A549 (cell line): ENCODE results near the gene VWA5B1.

Experiments used
- CHD4 ChIP-seq: fragments of 200-600 bp; sonication (generic); IDR thresholded peaks from 2 replicates; pipeline ENCODE4 v1.6.1; 2016; ENCODE audit warnings: antibody characterized with exemption, mild to moderate bottlenecking, borderline replicate concordance
- EP300 ChIP-seq, 2 experiments: fragments of >200 bp; sonication (Bioruptor Twin); formaldehyde crosslinking; IDR thresholded peaks; 2 replicates in 1 of 2; 3 replicates in 1 of 2; pipeline ENCODE4 v1.6.1; 2016 to 2017
- FOSL2 ChIP-seq, 2 experiments: fragments of 450-650 bp in 1 of 2; fragments of >200 bp in 1 of 2; sonication (Bioruptor Twin) in 1 of 2; formaldehyde crosslinking; IDR thresholded peaks; 2 replicates each; pipeline versions ENCODE4 v1.5.0 to v1.6.1; 2016 to 2020; ENCODE audit warnings: mild to moderate bottlenecking in 1 of 2, moderate library complexity in 1 of 2
- HOXA7 ChIP-seq: fragments of 250-450 bp; sonication (Bioruptor Pico); IDR thresholded peaks from 2 replicates; pipeline ENCODE4 v1.5.0; 2020; ENCODE audit warnings: mild to moderate bottlenecking, moderate library complexity
- JUN ChIP-seq, 2 experiments: fragments of >200 bp; sonication (Bioruptor Twin); formaldehyde crosslinking; IDR thresholded peaks; 2 replicates in 1 of 2; 3 replicates in 1 of 2; pipeline ENCODE4 v1.6.1; 2016 to 2017
- KDM1A ChIP-seq: fragments of 200-600 bp; sonication (generic); IDR thresholded peaks from 2 replicates; pipeline ENCODE4 v1.6.1; 2016; ENCODE audit warnings: low read depth, mild to moderate bottlenecking
- NR3C1 ChIP-seq: fragments of >200 bp; sonication (Bioruptor Twin); formaldehyde crosslinking; IDR thresholded peaks from 3 replicates; pipeline ENCODE4 v1.6.1; 2017
- POLR2A ChIP-seq: IDR thresholded peaks from 2 replicates; pipeline ENCODE4 v1.6.1; 2012; ENCODE audit warnings: mild to moderate bottlenecking, low read length
- RAD21 ChIP-seq, 2 experiments: fragments of >200 bp in 1 of 2; sonication (Bioruptor Twin) in 1 of 2; formaldehyde crosslinking in 1 of 2; IDR thresholded peaks in 1 of 2; conservative IDR thresholded peaks in 1 of 2; 2 replicates in 1 of 2; 3 replicates in 1 of 2; pipeline ENCODE4 v1.6.1; 2012 to 2018; ENCODE audit warnings: inconsistent platforms in 1 of 2
- RARB ChIP-seq: fragments of 250-450 bp; sonication (Bioruptor Pico); IDR thresholded peaks from 2 replicates; pipeline ENCODE4 v1.8.0; 2021; ENCODE audit warnings: mild to moderate bottlenecking, moderate library complexity
- SMC3 ChIP-seq: fragments of >200 bp; sonication (Bioruptor Twin); formaldehyde crosslinking; IDR thresholded peaks from 3 replicates; pipeline ENCODE4 v1.6.1; 2018; ENCODE audit warnings: inconsistent platforms
- TF ChIP-seq, protein P1 (sequence below): IDR thresholded peaks from 2 replicates; pipeline ENCODE4 v1.6.1; 2012; ENCODE audit warnings: low read depth, borderline replicate concordance
- TF ChIP-seq, protein P2 (sequence below): fragments of >200 bp; sonication (Bioruptor Twin); formaldehyde crosslinking; IDR thresholded peaks from 3 replicates; pipeline ENCODE4 v1.5.1; 2016
- TF ChIP-seq, protein P3 (sequence below): fragments of 450-650 bp; IDR thresholded peaks from 2 replicates; pipeline ENCODE4 v1.6.1; 2014; ENCODE audit warnings: antibody characterized with exemption

DNA sequence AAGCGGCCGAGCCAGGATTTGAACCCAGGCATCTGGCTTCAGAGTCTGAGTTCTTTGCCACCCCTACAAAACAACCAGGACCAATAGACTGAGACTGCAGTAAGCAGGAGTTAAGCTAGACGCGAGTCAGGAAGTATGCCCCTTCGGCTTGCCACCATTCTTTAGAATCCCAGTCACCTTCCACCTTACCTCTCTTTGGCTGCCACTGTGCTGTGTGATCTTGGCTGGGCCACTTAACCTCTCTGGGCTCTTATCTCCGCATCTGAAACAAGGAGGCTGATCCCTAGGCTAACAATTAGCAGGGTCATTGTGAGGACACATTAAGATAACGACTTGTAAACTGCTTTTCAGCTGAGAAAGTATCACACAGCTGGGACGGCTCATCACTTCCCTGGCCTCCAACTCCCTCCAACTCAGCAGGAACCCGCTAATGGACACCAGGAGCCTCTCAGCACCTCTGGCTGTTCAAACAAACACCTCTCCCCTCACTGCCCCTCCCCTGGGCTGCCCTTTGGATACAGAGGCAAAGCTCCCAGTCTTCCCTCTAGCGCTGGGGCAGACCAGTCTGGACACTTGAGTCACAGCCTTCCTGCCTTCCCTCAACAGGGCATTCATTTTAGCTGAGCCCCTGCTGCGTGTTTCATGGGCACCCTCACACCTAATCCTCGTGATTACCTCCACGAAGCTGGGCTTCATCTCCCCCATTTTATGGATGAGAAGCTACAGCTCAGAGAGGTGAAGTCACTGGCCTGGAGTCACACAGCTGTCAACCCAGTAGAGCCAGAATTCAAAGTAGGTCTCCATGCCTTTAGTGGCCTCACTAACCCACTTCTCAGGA is 112.1 kb downstream of the VWA5B1 start:
- no peak for TF ChIP-seq POLR2A
- TF ChIP-seq JUN (IDR thresholded peaks at IDR 0.05): no peak
- no peak for TF ChIP-seq RARB (CRISPR knock-in tag)
- TF ChIP-seq, protein P1, sequence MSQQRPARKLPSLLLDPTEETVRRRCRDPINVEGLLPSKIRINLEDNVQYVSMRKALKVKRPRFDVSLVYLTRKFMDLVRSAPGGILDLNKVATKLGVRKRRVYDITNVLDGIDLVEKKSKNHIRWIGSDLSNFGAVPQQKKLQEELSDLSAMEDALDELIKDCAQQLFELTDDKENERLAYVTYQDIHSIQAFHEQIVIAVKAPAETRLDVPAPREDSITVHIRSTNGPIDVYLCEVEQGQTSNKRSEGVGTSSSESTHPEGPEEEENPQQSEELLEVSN: no peak
- TF ChIP-seq, protein P2, sequence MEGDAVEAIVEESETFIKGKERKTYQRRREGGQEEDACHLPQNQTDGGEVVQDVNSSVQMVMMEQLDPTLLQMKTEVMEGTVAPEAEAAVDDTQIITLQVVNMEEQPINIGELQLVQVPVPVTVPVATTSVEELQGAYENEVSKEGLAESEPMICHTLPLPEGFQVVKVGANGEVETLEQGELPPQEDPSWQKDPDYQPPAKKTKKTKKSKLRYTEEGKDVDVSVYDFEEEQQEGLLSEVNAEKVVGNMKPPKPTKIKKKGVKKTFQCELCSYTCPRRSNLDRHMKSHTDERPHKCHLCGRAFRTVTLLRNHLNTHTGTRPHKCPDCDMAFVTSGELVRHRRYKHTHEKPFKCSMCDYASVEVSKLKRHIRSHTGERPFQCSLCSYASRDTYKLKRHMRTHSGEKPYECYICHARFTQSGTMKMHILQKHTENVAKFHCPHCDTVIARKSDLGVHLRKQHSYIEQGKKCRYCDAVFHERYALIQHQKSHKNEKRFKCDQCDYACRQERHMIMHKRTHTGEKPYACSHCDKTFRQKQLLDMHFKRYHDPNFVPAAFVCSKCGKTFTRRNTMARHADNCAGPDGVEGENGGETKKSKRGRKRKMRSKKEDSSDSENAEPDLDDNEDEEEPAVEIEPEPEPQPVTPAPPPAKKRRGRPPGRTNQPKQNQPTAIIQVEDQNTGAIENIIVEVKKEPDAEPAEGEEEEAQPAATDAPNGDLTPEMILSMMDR: no peak
- no peak for TF ChIP-seq FOSL2 (IDR thresholded peaks at IDR 0.05)
- TF ChIP-seq FOSL2 (CRISPR knock-in tag; IDR thresholded peaks at IDR 0.05): no peak
- TF ChIP-seq RAD21 (conservative IDR thresholded peaks at IDR 0.05 in 1 of 2, IDR thresholded peaks at IDR 0.05 in 1 of 2): no peak
- no peak for TF ChIP-seq KDM1A
- TF ChIP-seq NR3C1: no peak
- TF ChIP-seq, protein P3, sequence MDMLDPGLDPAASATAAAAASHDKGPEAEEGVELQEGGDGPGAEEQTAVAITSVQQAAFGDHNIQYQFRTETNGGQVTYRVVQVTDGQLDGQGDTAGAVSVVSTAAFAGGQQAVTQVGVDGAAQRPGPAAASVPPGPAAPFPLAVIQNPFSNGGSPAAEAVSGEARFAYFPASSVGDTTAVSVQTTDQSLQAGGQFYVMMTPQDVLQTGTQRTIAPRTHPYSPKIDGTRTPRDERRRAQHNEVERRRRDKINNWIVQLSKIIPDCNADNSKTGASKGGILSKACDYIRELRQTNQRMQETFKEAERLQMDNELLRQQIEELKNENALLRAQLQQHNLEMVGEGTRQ: no peak
- no peak for TF ChIP-seq CHD4
- TF ChIP-seq EP300 (IDR thresholded peaks at IDR 0.05): no peak
- TF ChIP-seq HOXA7 (CRISPR knock-in tag): no peak
- TF ChIP-seq SMC3: no peak
